NOMO-1 (cell line): ENCODE data around the gene GDF10.
A peak's percentile ranks its signal among the peaks of the same experiment; 100 is the strongest.

Experiments
- DNase-seq, 2 experiments: peaks; one replicate each; lab custom pipeline; 2025; ENCODE audit not compliant: unreplicated experiment in 2 of 2; lab: John Stamatoyannopoulos, UW

GDF10 gene

DNA sequence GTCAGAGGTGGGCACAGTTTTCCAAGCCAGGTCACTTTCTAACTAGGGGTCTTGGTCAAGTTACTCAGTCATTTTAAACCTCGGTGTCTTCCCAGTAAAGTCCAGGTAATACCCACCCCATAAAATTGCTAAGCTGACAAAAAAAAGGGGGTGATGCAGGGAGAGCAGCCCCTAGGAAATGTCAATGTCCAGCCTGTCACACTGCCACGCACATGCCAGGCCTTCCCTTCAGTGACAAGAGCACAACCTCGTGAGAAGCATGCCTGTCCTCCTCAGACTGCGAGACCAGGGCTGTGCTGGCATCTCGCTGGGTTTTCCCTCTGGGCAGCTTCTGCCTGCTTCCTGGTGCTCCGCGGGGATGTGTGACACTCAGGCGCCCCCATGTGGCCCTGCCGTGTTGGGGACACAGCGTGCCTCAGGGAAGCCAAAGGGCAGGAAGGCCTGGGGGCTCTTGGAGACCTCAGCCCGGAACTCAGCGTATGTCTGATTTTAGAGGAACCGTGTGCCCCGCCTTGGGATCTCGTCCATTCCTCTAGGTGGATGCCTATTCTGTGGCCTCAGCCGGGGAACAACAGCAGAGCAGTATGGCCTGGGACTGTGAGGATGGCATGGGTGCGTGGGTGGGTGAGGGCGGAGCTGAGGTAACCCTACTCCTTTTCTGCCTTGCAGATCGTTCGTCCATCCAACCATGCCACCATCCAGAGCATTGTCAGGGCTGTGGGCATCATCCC, 12.1 kb downstream of the GDF10 start:
- peak; percentile 47 to 56 for DNase-seq

DNA sequence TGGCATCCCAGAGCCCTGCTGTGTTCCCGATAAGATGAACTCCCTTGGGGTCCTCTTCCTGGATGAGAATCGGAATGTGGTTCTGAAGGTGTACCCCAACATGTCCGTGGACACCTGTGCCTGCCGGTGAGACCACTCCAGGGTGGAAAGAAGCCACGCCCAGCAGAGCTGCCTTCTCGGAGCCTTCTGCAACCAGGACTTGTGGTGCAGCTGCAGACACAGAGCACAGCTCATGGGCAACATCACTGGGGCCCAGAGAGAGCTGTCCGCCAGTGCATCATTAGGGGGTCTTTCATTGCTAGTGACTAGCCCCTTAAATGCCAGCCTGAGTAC, 12.6 kb downstream of the GDF10 start:
- no peak for DNase-seq

DNA sequence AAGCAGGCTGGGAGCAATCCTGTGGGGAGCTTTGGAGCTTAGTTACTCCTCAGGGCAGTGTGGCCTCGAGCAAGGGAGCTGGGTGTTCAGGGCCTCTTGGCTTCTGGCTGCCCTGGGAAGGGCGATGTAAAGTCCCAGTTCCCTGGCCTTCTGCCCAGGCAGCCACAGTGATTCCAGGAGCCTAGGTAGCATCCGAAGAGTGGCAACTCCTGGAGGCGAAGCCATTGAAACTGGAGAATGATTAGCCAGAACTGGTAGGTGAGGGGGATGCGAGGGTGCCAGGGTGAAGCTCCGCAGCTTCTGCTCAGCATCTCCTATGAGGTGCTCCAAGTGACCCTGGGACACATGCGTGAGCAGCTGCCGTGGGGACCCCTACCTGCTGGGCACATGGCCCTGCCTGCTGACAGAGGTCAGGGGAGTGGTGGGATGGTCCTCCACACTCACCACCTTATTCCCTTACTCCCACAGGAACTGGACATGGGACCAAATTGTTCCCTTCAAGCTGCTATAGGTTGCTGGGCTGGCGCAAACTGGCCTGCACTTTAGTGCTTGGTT, 14.5 kb downstream of the GDF10 start:
- no peak for DNase-seq

DNA sequence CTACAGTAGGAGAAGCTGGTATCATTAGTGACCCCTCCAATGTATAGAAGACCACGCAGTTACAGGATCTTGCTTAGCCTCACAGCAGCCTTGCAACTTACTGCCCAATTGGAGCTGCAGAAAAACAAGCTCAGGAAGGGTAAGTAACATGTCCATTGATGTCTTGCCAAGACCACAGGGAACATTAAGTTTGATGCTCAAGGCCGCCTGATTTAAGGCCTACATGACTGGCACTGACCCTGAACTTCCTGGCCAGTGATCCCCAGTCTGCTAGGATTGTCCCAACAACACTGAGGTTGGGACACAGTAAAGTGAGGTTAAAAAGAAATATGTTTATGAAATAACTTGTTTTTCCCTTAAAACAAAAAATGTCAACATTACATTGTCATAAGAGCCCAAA, 15.4 kb downstream of the GDF10 start:
- no peak for DNase-seq

DNA sequence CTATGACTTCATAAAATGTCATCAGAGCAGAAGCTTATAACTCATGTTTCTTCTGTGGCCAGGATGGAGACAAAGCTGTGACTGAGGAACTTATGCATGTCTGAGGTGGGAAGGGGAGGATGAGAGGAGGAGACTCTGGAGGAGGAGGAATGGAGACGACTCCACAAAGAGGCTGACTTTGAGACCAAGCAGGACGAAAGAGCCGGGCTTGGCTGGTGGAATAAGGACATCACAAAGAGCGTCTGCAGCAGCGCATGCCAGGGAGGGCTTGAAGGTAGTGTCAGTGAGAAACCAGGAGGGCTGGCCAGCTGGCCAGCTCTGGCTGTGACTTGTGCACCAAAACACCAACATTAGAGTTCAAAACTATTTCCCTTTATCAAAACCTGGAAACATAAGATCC, 16.1 kb downstream of the GDF10 start:
- DNase-seq: no peak

DNA sequence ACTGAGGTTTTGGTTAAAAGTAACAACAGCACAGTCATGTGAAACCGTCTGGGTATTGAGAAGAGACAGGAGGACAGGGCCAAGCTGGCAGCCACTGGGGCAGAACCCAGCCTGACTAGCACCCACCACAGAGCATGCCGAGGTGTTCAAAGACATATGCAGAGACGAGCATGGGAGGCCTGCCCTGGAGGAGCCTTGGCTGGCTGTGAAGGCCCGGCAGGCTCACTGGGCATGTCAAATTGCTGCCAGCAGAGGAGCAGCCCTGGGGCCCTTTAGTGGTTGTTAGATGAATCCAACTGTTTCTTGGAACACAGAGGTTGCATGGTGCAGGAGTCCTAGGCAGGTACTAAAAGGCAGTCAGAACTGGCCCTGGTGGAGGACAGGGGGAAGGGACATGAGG, 17.3 kb downstream of the GDF10 start:
- DNase-seq: no peak

DNA sequence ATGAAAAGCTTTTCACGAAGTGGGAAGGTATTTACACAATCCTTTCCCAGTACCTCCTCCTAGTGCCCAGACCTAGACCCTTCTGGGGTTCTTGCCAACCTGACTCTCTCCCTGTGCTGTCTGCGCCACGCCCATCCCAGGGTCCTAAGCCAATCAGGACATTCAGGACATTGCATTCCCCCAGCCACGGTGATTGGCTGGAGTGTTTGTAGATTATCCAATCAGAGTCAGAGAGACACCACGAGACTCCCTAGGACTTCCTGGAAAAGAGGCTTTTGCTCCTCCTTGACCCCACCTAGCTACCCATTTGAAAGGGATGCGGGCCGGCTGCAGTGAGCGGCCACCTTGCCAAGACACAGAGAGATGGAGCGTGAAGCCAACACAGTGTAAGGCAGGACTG, 18.7 kb downstream of the GDF10 start:
- DNase-seq: no peak

DNA sequence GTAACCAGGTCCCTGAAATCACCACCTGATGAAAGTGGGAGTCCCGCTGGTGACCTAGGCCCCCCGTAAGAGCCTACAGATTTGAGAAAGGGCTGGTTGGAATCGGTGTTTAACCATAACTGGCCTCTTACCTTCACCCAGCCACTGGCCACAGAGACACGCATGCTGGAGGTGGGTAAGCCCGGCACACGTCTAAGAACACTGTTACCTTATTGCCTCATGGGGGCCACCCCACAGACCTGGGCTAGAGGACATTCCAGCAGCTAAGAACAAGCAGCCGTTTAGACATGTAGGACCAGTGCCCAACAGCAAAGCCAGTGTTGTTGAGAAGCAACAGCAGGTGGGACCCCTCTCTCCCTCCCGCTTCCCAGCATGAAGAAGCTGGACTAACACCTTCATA, 19.8 kb downstream of the GDF10 start:
- DNase-seq: no peak

DNA sequence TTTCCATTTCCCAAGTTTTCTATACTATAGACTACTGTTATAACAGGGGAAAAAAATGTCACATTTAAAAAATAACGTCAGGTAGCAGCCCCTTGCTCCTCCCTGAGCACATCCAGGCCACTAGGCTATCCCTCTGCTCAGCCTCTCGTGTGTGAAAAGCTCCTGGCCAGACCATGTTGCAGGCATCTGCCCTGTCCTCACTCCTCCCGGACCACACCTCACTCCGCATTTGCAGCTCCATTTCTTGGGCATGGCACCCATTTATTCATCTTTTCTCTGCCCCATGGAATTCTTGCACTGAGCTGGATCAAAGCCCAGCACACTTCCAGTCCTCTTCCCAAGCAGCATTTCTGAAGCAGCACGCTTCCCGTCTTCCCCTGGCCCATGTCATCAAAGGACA, 20.8 kb downstream of the GDF10 start:
- DNase-seq: no peak

DNA sequence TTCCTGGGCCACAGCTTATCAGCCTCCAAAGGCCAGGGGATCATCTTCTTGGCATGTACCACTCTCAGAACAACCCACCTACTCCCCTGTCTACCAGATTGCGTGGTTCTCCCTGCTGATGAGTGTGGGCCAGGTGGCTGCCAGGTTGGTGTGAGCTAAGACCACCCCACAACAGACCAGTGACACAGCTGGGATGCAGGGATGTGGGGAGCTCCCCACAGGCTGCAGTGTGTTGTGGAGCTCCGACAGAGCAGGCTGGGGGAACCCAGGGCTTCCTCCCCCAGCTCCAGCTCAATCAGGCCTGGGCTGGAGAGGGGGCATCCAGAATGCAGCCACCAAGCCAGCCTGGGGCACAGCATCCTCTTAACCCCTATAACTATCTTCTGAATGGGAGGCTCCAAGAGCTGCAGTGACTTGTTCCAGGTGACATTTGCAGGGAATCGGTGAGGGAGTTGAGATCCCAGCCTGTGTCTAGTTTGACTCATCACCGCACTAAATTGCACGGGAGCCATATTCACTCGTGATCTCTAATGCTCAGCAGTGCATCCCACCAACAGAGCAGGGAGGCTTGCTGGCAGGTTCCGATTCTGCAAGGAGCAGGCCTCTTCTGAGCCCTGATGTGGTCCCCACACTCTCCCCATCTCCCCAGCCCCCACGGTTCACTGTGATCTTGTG, 21.7 kb downstream of the GDF10 start:
- DNase-seq: no peak

DNA sequence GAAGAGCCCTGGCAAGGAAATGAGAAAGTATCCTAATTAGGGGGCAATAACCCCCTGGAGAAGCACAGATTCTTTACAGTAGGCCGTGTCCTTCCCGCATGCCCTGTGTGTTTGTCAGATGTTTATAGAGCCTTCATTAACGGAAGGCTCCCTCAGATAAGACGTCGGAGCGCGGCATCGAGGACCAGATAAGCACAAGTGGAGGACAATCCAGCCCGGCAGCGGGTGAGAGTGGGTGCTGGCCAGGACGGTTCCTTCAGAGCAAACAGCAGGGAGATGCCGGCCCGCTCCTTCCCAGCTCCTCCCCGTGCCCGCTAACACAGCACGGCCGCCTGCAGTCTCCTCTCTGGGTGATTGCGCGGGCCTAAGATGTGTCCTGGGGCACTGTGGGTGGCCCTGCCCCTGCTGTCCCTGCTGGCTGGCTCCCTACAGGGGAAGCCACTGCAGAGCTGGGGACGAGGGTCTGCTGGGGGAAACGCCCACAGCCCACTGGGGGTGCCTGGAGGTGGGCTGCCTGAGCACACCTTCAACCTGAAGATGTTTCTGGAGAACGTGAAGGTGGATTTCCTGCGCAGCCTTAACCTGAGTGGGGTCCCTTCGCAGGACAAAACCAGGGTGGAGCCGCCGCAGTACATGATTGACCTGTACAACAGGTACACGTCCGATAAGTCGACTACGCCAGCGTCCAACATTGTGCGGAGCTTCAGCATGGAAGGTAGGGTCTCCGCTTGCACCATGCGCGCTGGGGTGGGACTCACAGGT, 22.5 kb downstream of the GDF10 start, which contains the start of gene GDF2:
Gene GDF2 (plus strand): TSS at position 155 of the 762 bp plus-strand sequence. CDS start 215 bp downstream, at position 370.
- no peak for DNase-seq

DNA sequence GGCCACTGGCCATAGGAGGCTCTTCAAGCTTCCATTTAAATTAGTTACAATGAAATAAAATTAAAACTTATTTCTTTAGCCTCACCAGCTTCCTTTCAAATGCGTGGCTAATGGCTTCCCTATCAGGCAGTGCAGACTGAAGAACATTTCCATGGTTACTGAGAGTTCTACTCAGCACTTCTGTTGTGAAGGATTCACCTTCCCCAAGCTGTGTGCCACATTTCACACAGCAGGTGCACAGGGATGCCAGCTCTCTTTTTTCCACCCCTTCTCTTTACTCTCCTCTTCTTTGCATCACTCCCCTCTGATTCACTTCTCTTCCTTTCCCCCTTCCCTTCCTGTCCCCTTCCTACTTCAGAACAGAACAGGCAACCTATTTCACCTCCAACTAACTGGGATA, 23.1 kb downstream of the GDF10 start:
- no peak for DNase-seq

DNA sequence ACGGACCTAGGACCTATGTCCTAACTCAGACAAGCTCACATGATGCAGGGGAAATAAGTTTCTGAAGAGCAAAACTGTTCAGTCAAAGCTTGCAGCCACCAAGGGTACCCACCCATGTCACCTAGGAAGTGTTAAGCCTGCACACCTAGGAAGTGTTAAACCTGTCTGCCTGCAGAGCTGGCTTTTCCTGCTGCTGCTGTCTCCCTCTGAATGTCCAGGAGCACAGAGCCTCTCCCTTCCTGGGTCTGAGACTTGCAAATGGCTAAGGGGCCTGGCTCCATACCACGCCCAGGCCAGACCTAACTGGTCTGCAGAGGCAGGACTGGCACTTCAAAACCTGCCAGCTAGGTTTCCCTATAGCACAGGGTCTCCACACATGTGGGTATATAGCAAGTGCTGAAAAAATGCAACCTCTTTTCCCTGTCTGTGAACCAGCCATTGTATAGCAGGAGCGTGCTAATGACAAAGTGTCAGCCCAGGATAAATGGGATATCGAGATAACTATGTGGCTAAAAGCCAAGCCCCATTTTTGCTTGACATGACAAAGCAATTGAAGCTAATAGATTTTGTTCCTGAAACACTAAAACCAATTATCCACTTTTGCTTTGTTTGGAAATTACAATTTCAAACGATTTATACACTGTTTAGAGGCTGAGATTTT, 23.8 kb downstream of the GDF10 start:
- no peak for DNase-seq

DNA sequence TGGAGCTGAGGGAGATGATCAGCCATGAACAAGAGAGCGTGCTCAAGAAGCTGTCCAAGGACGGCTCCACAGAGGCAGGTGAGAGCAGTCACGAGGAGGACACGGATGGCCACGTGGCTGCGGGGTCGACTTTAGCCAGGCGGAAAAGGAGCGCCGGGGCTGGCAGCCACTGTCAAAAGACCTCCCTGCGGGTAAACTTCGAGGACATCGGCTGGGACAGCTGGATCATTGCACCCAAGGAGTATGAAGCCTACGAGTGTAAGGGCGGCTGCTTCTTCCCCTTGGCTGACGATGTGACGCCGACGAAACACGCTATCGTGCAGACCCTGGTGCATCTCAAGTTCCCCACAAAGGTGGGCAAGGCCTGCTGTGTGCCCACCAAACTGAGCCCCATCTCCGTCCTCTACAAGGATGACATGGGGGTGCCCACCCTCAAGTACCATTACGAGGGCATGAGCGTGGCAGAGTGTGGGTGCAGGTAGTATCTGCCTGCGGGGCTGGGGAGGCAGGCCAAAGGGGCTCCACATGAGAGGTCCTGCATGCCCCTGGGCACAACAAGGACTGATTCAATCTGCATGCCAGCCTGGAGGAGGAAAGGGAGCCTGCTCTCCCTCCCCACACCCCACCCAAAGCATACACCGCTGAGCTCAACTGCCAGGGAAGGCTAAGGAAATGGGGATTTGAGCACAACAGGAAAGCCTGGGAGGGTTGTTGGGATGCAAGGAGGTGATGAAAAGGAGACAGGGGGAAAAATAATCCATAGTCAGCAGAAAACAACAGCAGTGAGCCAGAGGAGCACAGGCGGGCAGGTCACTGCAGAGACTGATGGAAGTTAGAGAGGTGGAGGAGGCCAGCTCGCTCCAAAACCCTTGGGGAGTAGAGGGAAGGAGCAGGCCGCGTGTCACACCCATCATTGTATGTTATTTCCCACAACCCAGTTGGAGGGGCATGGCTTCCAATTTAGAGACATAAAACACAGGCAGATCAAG, 25.6 kb downstream of the GDF10 start:
- DNase-seq: no peak

DNA sequence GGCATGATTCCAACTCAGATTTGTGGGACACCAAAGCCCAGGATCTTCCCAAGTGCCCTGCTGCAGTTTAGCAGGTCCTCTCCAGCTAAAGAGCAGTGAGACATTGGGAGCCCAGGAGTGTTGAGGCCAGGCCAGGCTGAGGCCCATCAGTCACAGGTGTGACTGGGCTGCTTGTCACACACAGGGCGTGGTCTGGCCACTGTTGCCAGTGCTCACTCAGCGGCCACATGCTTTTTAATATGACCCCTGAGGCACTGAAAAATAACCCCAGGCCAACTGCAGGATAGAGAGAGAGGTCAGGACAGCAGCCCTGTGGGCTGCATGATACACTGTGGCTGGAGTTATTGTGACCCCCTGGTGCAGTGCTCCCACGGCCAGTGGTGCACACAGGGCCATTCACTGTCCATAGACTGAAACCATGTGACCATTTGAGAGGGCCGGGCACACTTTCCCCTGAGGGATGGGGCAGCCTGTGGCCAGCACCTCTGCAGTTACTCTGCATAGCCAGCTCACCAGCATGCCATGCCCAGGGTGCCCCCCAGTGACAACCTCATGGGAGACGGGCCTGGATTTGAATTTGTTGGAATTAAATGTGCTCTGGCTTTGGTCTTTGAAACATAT, 26.4 kb downstream of the GDF10 start:
- DNase-seq: no peak

DNA sequence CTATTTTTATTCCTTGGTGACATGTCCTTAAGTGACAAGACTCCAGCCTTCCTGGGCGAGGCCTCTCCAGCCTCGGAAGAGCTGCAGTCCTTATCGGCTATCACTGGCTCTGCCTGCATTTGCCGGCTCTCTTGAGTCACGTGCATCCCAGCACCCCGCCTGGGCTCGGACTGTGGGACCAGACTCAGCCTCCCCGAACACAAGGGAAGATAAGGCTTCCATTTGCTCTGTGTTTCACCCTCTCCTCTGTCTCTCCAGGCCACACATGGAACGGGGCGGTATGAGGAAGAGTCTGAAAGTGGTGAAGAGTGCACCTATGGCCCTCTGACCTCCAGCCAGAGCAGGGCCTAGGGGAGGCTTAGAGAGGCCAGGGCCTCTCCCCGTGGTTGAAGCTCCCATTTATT, 26.9 kb downstream of the GDF10 start:
- no peak for DNase-seq

DNA sequence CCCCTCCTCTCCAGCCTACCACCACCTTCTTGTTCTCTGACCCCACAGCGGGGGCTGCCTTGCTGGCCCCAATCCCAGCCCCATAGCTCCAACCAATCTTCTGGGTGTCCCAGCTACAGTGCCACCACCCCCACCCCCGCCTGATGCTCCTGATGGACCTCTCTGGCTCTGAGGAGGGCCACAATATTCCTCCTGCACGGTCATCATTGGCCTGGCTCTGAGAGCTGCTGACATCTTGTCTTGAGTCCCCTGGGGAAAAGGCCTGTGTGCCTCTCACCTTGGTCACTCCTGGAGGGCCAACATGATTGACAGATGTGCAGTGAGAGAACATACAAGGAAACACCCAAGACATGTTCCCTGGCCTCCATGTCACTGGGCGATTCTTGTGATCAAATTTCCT, 29.9 kb downstream of the GDF10 start:
- DNase-seq: no peak

DNA sequence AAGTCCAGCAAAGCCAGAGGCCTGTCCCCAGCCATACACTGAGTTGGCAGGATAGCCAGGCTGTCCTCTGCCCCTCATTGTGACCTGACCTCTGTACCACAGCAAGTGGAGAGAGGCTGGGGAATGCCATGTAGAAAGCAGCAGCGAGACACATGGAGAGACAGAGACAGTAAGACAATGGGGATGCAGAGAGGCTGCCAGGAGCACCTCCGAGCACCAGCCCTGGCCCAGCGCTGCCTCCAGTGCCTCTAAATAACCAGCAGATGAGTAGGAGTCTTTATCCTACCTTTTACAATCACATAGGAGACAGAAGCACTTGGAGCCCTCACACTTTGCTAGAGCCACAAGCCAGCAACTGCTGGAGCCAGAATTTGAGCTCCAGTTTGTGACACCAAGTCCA, 30.4 kb downstream of the GDF10 start:
- no peak for DNase-seq

DNA sequence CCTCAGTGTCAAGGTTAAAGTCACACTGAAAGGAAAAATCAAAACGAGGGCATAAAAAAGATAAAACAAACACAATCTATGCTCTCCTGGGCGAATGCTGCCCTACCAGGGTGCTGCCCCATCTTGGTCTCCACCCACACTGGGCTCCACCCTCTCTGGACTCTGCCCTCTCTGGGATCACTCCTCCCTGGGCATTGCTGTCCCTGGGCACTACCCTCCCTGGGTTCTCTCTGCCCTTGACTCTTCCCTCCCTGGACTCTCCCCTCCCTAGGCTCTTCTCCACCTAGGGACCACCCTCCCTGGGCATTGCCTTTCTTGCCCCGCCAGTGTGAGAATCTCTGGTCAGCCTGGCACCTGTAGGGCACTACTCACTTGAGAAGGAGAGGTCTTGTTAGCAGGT, 30.8 kb downstream of the GDF10 start:
- DNase-seq: no peak
